Prostate gland (tissue), 2 donors: ENCODE data around the gene KIF18A.

Experiments
- CTCF ChIP-seq, 4 experiments: fragments of 200-600 bp in 2 of 4; fragments of 450-650 bp in 2 of 4; sonication (generic) in 2 of 4; IDR thresholded peaks; 1 replicate in 3 of 4; 2 replicates in 1 of 4; pipeline ENCODE4 v1.5.1; 2016 to 2019; ENCODE audit warnings: antibody characterized with exemption in 4 of 4, mild to moderate bottlenecking in 2 of 4, moderate library complexity in 2 of 4
- POLR2A ChIP-seq: fragments of 450-650 bp; IDR thresholded peaks from one replicate; pipeline ENCODE4 v1.6.1; 2016; ENCODE audit warnings: antibody characterized with exemption, mild to moderate bottlenecking
- POLR2AphosphoS5 ChIP-seq: sonication (generic); formaldehyde crosslinking; IDR thresholded peaks from one replicate; pipeline ENCODE4 v1.6.1; 2017; ENCODE audit warnings: antibody characterized with exemption

GRCh38 chr11:28139841-28140415 is 32.0 kb upstream of the KIF18A start:
- TF ChIP-seq CTCF (IDR thresholded peaks at IDR 0.05) (no peak), POLR2A (no peak), POLR2AphosphoS5 (no peak)
